Measurements from ENCODE around the gene PRKG1. TPM values are rescaled to one million over a fixed set of nuclear protein-coding genes. Genes with fewer than 3 reads are reported as not detected.

PRKG1 gene
- total and polyA plus RNA-seq, 2 of the 8 experiments (the other 6 are each of a cell fraction or from before 2014, with no cell fraction given): 4.2 to 15.2 TPM

- TF ChIP-seq HDAC2 (IDR thresholded peaks at IDR 0.05; ENCODE audit: borderline replicate concordance in 1 of 2, low read depth in 2 of 2, low read length in 2 of 2) (no peak), CBX5 (IDR thresholded peaks at IDR 0.05; ENCODE audit: low read depth, low read length) (no peak), BACH1 (IDR thresholded peaks at IDR 0.05; ENCODE audit: low read length) (no peak)
- TF ChIP-seq, protein P1, sequence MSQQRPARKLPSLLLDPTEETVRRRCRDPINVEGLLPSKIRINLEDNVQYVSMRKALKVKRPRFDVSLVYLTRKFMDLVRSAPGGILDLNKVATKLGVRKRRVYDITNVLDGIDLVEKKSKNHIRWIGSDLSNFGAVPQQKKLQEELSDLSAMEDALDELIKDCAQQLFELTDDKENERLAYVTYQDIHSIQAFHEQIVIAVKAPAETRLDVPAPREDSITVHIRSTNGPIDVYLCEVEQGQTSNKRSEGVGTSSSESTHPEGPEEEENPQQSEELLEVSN (IDR thresholded peaks at IDR 0.05): no peak
Measured at GRCh38 chr10:51786684-51787035, 712.4 kb downstream of the PRKG1 start (continued).

All from H1 (cell line).